Suprapubic skin (tissue), 4 donors: ENCODE data around the gene TCF20. TPM values are rescaled to one million over a fixed set of nuclear protein-coding genes. Genes with fewer than 3 reads are reported as not detected.

Source experiments
- DNase-seq, 2 donors: peaks; one replicate each; pipeline ENCODE4 v3.0.0-alpha.2; 2019; ENCODE audit warnings: low spot score in 2 of 2
- H3K27ac ChIP-seq: fragments of 200-600 bp; sonication (generic); one replicate; pipeline ENCODE4 v1.5.1; 2019
- H3K27me3 ChIP-seq: fragments of 200-600 bp; sonication (generic); one replicate; pipeline ENCODE4 v1.5.1; 2019
- H3K36me3 ChIP-seq: fragments of 200-600 bp; sonication (generic); one replicate; pipeline ENCODE4 v1.5.1; 2019
- H3K4me1 ChIP-seq: fragments of 200-600 bp; sonication (generic); one replicate; pipeline ENCODE4 v1.5.1; 2019
- H3K4me3 ChIP-seq: fragments of 200-600 bp; sonication (generic); one replicate; pipeline ENCODE4 v1.5.1; 2019; ENCODE audit warnings: mild to moderate bottlenecking
- H3K9me3 ChIP-seq: fragments of 200-600 bp; sonication (generic); one replicate; pipeline ENCODE4 v1.5.1; 2019
- CTCF ChIP-seq, 2 donors: fragments of 200-600 bp in 1 of 2; fragments of 450-650 bp in 1 of 2; sonication (generic) in 1 of 2; IDR thresholded peaks; one replicate each; pipeline ENCODE4 v1.5.1; 2016 to 2019; ENCODE audit warnings: antibody characterized with exemption in 2 of 2, mild to moderate bottlenecking in 1 of 2, moderate library complexity in 1 of 2
- EP300 ChIP-seq: sonication (generic); formaldehyde crosslinking; IDR thresholded peaks from one replicate; pipeline ENCODE4 v1.6.1; 2017; ENCODE audit warnings: antibody characterized with exemption
- POLR2A ChIP-seq, 2 donors: fragments of 450-650 bp; IDR thresholded peaks; one replicate each; pipeline ENCODE4 v1.6.1; 2017; ENCODE audit warnings: antibody characterized with exemption in 2 of 2, mild to moderate bottlenecking in 2 of 2, moderate library complexity in 2 of 2
- POLR2AphosphoS5 ChIP-seq, 3 donors: sonication (generic); formaldehyde crosslinking; IDR thresholded peaks; one replicate each; pipeline ENCODE4 v1.6.1; 2017; ENCODE audit warnings: antibody characterized with exemption in 3 of 3
- WGBS: methylation state at CpG from one replicate; pipeline ENCODE4 v1.1.5; 2018; 5-methylcytosine and 5-hydroxymethylcytosine counted together
- total RNA-seq, 4 donors: library from RNA; depleted of rRNA; stranded (reverse); fragments of >200 nt; gene quantifications; one replicate each; pipeline ENCODE4 v1.1.0, GENCODE V29; 2016

TCF20 gene
- total RNA-seq, 4 donors from 2014 or later = 56.4 to 72.8 (median 68.4) TPM

DNA sequence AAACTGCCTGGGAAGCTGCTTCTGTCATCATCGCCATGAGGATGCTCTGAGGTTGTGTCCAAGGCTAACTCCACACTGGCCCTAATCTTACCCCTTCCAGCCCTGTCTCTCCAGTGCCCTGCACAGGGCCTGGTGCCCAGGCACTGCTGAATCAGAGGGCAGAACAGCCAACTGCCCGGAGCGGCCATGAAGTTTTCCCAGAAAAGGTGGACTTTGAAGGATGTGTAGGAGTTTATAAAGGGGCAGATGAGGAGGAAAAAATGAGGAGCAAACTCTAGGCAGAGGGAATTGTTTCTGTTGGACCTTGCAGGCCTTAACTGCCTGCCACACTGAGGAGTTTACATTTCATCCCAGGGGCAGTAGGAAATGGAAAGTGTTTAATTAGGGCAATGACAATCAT is 39.4 kb upstream of the TCF20 start:
- TF ChIP-seq EP300 (no peak), POLR2AphosphoS5 (IDR thresholded peaks at IDR 0.05) (no peak), CTCF (IDR thresholded peaks at IDR 0.05) (no peak), POLR2A (IDR thresholded peaks at IDR 0.05) (no peak)
- 88% methylated on average over 3 of the region's 3 CpGs for WGBS
- Histone ChIP-seq H3K4me3 (no peak overlapping the region), H3K36me3 (no peaks in the 10 kb centered on the region), H3K27me3 (no peaks in the 10 kb centered on the region), H3K27ac (no peak overlapping the region), H3K9me3 (no peaks in the 10 kb centered on the region), H3K4me1 (peaks cover 13% of the 10 kb centered on the region)
- DNase-seq = no peak

GRCh38 chr22:42308892-42309468 is 38.5 kb upstream of the TCF20 start:
- TF ChIP-seq EP300 (no peak), POLR2A (IDR thresholded peaks at IDR 0.05) (no peak), CTCF (IDR thresholded peaks at IDR 0.05) (no peak), POLR2AphosphoS5 (IDR thresholded peaks at IDR 0.05) (no peak)
- H3K4me1 ChIP-seq = peaks cover 5% of the 10 kb centered on the region
- WGBS = 84% methylated on average over 10 of the region's 17 CpGs
- no peaks in the 10 kb centered on the region for H3K27me3 ChIP-seq
- no peaks in the 10 kb centered on the region for H3K9me3 ChIP-seq
- no peak overlapping the region for H3K4me3 ChIP-seq
- H3K36me3 ChIP-seq = no peaks in the 10 kb centered on the region
- no peak overlapping the region for H3K27ac ChIP-seq
- DNase-seq = no peak

GRCh38 chr22:42307806-42308563 is 37.5 kb upstream of the TCF20 start:
- no peak overlapping the region for H3K4me3 ChIP-seq
- no peak for TF ChIP-seq POLR2A (IDR thresholded peaks at IDR 0.05)
- no peak for TF ChIP-seq POLR2AphosphoS5 (IDR thresholded peaks at IDR 0.05)
- no peak for TF ChIP-seq EP300
- no peak for TF ChIP-seq CTCF (IDR thresholded peaks at IDR 0.05)
- H3K36me3 ChIP-seq = no peaks in the 10 kb centered on the region
- no peak for DNase-seq
- no peaks in the 10 kb centered on the region for H3K27me3 ChIP-seq
- H3K27ac ChIP-seq = no peak overlapping the region
- no peaks in the 10 kb centered on the region for H3K9me3 ChIP-seq
- no peaks in the 10 kb centered on the region for H3K4me1 ChIP-seq
- 94% methylated on average over 18 of the region's 18 CpGs for WGBS

DNA sequence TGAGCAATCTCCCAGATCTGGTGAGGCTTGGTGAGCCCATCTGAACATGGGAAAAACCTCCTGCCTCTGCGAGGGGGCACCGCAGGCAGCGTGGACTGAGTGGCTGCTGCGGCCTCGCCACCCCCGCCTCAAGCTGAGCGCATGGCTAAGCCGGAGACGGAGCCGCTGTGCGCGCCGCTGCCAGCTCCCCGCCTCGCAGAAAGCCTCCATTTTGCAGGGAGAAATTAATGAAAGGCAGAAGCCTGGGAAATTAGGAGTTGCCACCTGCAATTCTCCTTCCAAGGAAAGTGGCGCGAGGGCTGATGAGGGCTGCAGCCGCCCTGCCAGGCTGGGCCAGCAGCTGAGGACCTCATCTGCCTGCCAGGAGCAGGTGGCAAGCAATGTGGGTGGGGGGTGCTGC is 35.6 kb upstream of the TCF20 start:
- H3K36me3 ChIP-seq = no peaks in the 10 kb centered on the region
- H3K4me3 ChIP-seq = no peak overlapping the region
- peaks cover 2% of the 10 kb centered on the region for H3K4me1 ChIP-seq
- H3K27me3 ChIP-seq = no peaks in the 10 kb centered on the region
- no peak for DNase-seq
- no peak for TF ChIP-seq POLR2A (IDR thresholded peaks at IDR 0.05)
- no peak for TF ChIP-seq POLR2AphosphoS5 (IDR thresholded peaks at IDR 0.05)
- no peak for TF ChIP-seq EP300
- no peak for TF ChIP-seq CTCF (IDR thresholded peaks at IDR 0.05)
- no peak overlapping the region for H3K27ac ChIP-seq
- no peaks in the 10 kb centered on the region for H3K9me3 ChIP-seq
- WGBS = 85% methylated on average over 18 of the region's 18 CpGs

GRCh38 chr22:42304324-42304790 is 33.9 kb upstream of the TCF20 start:
- Histone ChIP-seq H3K4me3 (no peak overlapping the region), H3K27ac (no peak overlapping the region), H3K9me3 (no peaks in the 10 kb centered on the region), H3K27me3 (no peaks in the 10 kb centered on the region), H3K36me3 (no peaks in the 10 kb centered on the region), H3K4me1 (peaks cover 18% of the 10 kb centered on the region)
- no peak for DNase-seq
- TF ChIP-seq EP300 (no peak), CTCF (IDR thresholded peaks at IDR 0.05) (no peak), POLR2AphosphoS5 (IDR thresholded peaks at IDR 0.05) (no peak), POLR2A (IDR thresholded peaks at IDR 0.05) (no peak)
- no CpG with 5 or more reads among the region's 8 CpGs for WGBS
